ENCODE measurements around the gene VPS36.

VPS36 gene

DNA sequence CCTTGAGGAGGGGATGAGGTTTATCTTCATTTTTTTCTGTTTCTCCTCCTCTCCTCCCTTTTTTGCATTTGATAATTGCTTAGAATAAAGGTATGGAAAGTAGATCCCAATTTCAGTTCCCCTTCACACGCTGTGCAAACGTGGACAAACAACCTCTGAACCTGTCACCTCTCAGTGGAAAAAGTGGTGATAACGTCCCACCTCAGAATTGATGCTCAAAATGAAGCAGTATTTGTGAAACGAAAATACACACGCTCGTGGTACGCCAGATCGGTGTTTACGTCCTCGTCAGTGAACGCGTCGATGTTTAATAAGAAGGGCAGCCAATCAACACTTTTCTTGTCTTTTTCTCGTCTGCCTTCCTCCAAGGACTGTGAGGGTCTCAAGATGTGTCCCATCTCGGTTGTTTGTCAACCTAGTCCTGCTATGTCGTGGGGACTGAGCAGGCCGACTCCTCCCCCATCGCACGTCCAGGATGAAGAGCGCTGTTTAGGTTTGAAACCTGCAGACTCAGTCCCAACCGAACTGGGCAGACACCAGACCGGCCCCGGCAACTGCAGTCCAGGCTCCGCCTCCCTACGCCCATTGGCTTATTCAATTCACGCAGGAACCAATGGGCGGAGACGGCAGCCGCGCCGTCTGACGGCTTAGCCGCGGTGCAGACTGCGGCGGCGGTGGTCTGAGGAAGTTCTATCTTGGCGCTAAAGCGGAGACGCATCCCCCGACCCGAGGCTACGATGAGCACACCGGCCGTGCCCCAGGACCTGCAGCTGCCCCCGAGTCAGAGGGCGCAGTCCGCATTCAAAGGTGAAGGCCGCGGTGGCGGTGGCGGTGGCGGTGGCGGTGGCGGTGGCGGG, 4.6 kb upstream of the VPS36 start, which contains the start of gene CKAP2:
Gene CKAP2 (plus strand): TSS at position 659 of the 857 bp plus-strand sequence. CDS start 79 bp downstream, at position 738.
- Histone ChIP-seq H2AFZ (ENCODE audit: low read depth) (peak within 1 kb of the TSS; percentile 44), H3K4me3 (IDR thresholded peaks at IDR 0.05; ENCODE audit: insufficient read depth, low read depth, low read length) (peak within 1 kb of the TSS; percentile 25), H4K20me1 (ENCODE audit: insufficient read depth) (no peaks in the 10 kb centered on the region), H3K4me1 (ENCODE audit: low read depth, poor library complexity, severe bottlenecking) (peaks cover 61% of the 10 kb centered on the region), H3K27ac (peak within 1 kb of the TSS; percentile 98), H3K27me3 (ENCODE audit: insufficient read depth, low read depth) (no peaks in the 10 kb centered on the region), H3K9ac (peak within 1 kb of the TSS; percentile 80), H3K4me2 (peak within 1 kb of the TSS; percentile 95), H3K79me2 (ENCODE audit: insufficient read depth, low read depth) (peaks cover 56% of the 10 kb centered on the region), H3K36me3 (ENCODE audit: insufficient read depth) (peaks cover 10% of the 10 kb centered on the region; the same call in 1 of the 2 replicates)
- TF ChIP-seq, protein P1, sequence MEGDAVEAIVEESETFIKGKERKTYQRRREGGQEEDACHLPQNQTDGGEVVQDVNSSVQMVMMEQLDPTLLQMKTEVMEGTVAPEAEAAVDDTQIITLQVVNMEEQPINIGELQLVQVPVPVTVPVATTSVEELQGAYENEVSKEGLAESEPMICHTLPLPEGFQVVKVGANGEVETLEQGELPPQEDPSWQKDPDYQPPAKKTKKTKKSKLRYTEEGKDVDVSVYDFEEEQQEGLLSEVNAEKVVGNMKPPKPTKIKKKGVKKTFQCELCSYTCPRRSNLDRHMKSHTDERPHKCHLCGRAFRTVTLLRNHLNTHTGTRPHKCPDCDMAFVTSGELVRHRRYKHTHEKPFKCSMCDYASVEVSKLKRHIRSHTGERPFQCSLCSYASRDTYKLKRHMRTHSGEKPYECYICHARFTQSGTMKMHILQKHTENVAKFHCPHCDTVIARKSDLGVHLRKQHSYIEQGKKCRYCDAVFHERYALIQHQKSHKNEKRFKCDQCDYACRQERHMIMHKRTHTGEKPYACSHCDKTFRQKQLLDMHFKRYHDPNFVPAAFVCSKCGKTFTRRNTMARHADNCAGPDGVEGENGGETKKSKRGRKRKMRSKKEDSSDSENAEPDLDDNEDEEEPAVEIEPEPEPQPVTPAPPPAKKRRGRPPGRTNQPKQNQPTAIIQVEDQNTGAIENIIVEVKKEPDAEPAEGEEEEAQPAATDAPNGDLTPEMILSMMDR (conservative IDR thresholded peaks at IDR 0.05; ENCODE audit: low read depth, low read length) = no peak

DNA sequence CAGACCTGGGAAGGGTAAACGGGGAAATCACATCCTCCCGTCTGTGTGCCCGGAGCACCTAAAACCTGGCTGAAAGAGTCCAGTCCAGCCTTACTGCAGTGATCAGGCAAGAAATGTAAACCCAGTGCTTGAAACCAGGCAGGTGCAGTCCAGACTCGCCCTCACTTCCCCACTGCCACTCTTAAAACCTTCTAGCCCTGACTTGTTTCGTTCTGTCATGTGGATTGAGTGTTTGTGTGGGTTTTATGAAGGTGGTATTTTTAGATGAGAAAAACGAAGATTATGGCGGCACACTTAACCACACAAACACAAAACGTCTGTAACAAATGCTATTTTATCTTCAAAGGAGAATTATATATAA, 4.0 kb upstream of the VPS36 start:
- no peaks in the 10 kb centered on the region for H3K27me3 ChIP-seq (ENCODE audit: insufficient read depth, low read depth)
- H3K4me2 ChIP-seq = peak overlapping the region; percentile 95
- H3K4me1 ChIP-seq (ENCODE audit: low read depth, poor library complexity, severe bottlenecking) = peaks cover 55% of the 10 kb centered on the region
- peaks cover 10% of the 10 kb centered on the region; the same call in 1 of the 2 replicates for H3K36me3 ChIP-seq (ENCODE audit: insufficient read depth)
- TF ChIP-seq, protein P1 (conservative IDR thresholded peaks at IDR 0.05; ENCODE audit: low read depth, low read length) = no peak
- no peaks in the 10 kb centered on the region for H4K20me1 ChIP-seq (ENCODE audit: insufficient read depth)
- H3K79me2 ChIP-seq (ENCODE audit: insufficient read depth, low read depth) = peaks cover 54% of the 10 kb centered on the region
- peak overlapping the region; percentile 44; the same call in 1 of the 2 replicates for H2AFZ ChIP-seq (ENCODE audit: low read depth)
- peak overlapping the region; percentile 25 for H3K4me3 ChIP-seq (IDR thresholded peaks at IDR 0.05; ENCODE audit: insufficient read depth, low read depth, low read length)
- peak overlapping the region; percentile 98 for H3K27ac ChIP-seq
- peak overlapping the region; percentile 80 for H3K9ac ChIP-seq

DNA sequence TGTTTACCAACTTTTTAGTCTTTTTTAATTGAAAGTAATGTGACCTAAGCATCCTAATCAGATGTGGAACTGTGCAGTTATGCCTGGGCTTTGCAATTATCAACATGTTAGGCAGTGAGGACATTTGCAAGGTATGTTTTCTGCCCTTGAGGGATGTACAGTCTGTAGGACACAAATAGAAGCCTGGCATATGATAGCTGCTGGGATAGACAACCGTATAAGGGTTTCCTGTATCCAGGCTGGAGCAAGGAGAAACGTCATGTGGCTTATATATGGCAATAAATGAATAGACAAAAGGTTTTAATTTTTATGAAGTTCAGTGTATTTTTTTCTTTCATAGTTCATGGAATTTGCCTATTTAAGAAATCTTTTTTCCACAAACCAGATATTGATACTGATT, 2.0 kb upstream of the VPS36 start:
- H4K20me1 ChIP-seq (ENCODE audit: insufficient read depth) = no peaks in the 10 kb centered on the region
- no peak overlapping the region for H3K4me3 ChIP-seq (IDR thresholded peaks at IDR 0.05; ENCODE audit: insufficient read depth, low read depth, low read length)
- H2AFZ ChIP-seq (ENCODE audit: low read depth) = no peak overlapping the region
- H3K4me1 ChIP-seq (ENCODE audit: low read depth, poor library complexity, severe bottlenecking) = peaks cover 54% of the 10 kb centered on the region
- TF ChIP-seq, protein P1 (conservative IDR thresholded peaks at IDR 0.05; ENCODE audit: low read depth, low read length) = no peak
- peaks cover 7% of the 10 kb centered on the region; the same call in 1 of the 2 replicates for H3K36me3 ChIP-seq (ENCODE audit: insufficient read depth)
- peaks cover 55% of the 10 kb centered on the region for H3K79me2 ChIP-seq (ENCODE audit: insufficient read depth, low read depth)
- H3K4me2 ChIP-seq = no peak overlapping the region
- H3K9ac ChIP-seq = no peak overlapping the region
- H3K27ac ChIP-seq = peak overlapping the region; percentile 98; the same call in 1 of the 2 replicates
- no peaks in the 10 kb centered on the region for H3K27me3 ChIP-seq (ENCODE audit: insufficient read depth, low read depth)

DNA sequence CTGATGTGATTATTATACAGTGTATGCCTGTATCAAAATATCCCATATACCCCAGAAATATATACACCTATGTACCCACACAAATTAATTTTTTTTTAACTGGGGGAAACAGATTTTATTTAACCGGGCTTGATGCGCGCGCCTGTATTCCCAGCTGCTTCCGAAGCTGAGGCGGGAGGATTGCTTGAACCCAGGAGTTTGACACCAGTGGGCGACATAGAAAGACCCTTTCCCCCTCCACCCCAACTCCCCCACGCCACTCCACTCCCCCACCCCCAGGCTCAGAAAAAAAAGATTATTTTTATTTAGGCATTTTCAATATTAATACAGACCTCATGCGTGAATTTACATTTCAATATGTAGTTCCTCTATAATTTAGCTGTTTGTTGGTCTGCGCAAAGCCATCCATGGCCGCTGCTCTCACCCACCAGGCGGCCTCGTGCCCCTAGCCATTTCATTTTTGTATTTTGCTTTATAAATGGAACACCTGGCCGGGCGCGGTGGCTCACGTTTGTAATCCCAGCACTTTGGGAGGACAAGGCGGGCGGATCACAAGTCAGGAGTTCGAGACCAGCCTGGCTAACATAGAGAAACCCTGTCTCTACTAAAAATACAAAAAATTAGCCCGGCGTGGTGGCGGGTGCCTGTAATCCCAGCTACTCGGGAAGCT, 836 bp upstream of the VPS36 start:
- Histone ChIP-seq H3K36me3 (ENCODE audit: insufficient read depth) (no peaks in the 10 kb centered on the region), H4K20me1 (ENCODE audit: insufficient read depth) (no peaks in the 10 kb centered on the region), H3K27ac (no peak overlapping the region), H3K9ac (no peak overlapping the region), H3K79me2 (ENCODE audit: insufficient read depth, low read depth) (peaks cover 47% of the 10 kb centered on the region), H3K4me3 (IDR thresholded peaks at IDR 0.05; ENCODE audit: insufficient read depth, low read depth, low read length) (no peak overlapping the region), H2AFZ (ENCODE audit: low read depth) (no peak overlapping the region), H3K4me1 (ENCODE audit: low read depth, poor library complexity, severe bottlenecking) (peaks cover 46% of the 10 kb centered on the region), H3K4me2 (peak overlapping the region; percentile 29; the same call in 1 of the 2 replicates), H3K27me3 (ENCODE audit: insufficient read depth, low read depth) (no peaks in the 10 kb centered on the region)
- TF ChIP-seq, protein P1 (conservative IDR thresholded peaks at IDR 0.05; ENCODE audit: low read depth, low read length) = no peak
